NB4 (cell line): Measurements from ENCODE around the gene GAB3.

Experiments
- DNase-seq: peaks from one replicate; pipeline ENCODE4 v3.0.0; 2010; ENCODE audit warnings: low read depth
- H3K4me3 ChIP-seq: one replicate; pipeline ENCODE4 v1.5.1; 2011; ENCODE audit warnings: mild to moderate bottlenecking, low read depth, low read length, moderate library complexity
- CTCF ChIP-seq: IDR thresholded peaks from one replicate; pipeline ENCODE4 v1.5.1; 2012; ENCODE audit warnings: low read depth, low read length
- MAX ChIP-seq: IDR thresholded peaks from 2 replicates; pipeline ENCODE4 v1.6.1; 2011; ENCODE audit warnings: low read depth, low read length
- MYC ChIP-seq: IDR thresholded peaks from 2 replicates; pipeline ENCODE4 v1.6.1; 2011; ENCODE audit warnings: low read depth, low read length
- POLR2A ChIP-seq: IDR thresholded peaks from 2 replicates; pipeline ENCODE4 v1.6.1; 2011; ENCODE audit warnings: mild to moderate bottlenecking; ENCODE audit not compliant: insufficient read length; ENCODE audit errors: extremely low read depth

The GAB3 gene

DNA sequence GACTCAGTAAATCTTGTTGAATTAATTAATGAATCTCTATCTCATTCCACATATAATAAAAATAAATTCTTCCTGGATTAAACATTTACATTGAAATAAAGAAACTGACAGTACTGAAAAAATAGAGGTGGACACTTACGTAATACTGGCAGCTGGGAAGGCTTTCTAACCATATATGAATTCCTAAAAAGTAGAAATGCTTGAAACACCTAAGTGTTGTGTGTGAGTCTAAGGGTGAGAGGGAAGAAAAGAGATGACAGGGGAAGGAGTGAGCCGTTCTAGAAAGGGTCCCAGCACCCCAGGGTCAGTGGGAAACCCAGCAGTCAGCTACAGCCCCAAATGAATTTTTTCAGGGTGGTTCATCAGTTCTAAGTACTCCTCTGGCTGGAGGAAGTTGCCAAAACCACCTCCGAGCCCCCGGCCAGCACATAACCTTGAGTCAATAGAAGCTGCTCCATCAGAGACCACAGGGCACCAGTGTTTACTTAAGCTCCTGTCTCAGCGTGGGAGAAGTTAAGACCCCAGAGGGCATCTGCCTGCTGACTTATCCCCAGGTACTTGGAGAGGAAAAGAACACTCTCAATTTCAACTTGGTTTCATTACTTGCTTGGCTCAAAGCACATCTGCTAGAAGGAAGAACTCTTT, 18.3 kb downstream of the GAB3 start:
- DNase-seq = peak; percentile 82
- TF ChIP-seq MAX (no peak), CTCF (no peak), MYC (no peak), POLR2A (no peak)
- H3K4me3 ChIP-seq = peak overlapping the region; percentile 34

GRCh38 chrX:154731881-154732280, 19.0 kb downstream of the GAB3 start:
- DNase-seq = peak; percentile 37
- no peak overlapping the region for H3K4me3 ChIP-seq
- TF ChIP-seq MAX (no peak), MYC (no peak), POLR2A (no peak)

GRCh38 chrX:154731184-154731583, 19.7 kb downstream of the GAB3 start:
- no peak for TF ChIP-seq MAX
- no peak for TF ChIP-seq MYC
- no peak for TF ChIP-seq POLR2A
- TF ChIP-seq CTCF = no peak
- peak; percentile 55 for DNase-seq
- no peak overlapping the region for H3K4me3 ChIP-seq

- no peak overlapping the region for H3K4me3 ChIP-seq
- DNase-seq = no peak
- no peak for TF ChIP-seq CTCF
- TF ChIP-seq MYC = no peak
- no peak for TF ChIP-seq MAX
- no peak for TF ChIP-seq POLR2A
Measured at GRCh38 chrX:154730253-154730891, 20.5 kb downstream of the GAB3 start.

- DNase-seq = no peak
- TF ChIP-seq CTCF (no peak), POLR2A (no peak)
Measured at GRCh38 chrX:154729439-154729838, 21.4 kb downstream of the GAB3 start.

DNA sequence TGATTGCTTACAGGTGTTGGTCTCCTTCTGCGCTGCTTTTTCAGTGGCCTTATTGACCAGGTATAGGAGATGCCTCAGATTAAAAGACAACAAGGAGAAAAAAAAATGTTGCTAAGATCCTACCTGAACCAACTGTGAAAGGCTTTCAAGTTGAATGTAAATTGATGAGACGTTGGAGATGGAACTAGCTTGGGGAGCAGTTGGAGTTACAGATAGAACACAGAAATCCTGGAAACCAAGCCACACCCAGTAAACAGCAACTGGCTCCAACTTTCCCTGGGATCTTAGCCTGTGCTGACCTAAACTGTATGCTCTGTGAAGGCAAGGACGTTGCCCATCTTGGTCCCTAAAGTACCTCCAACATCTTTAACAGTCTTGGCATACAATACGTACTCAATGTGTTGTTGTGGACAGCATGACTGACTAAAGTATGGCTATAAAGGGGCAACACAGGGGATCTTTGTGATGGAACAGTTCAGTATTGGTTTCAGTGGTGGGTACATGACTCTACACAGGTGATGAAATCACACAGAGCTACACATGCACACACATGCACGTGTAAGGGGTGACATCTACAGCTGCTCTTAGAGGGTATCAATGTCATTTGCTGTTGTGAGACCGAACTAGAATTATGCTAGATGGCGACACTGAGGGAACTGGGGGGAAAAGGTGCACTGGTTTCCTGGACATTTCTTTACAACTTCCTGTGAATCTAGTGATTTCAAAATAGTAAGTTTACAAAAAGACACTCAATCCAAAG, 22.3 kb downstream of the GAB3 start:
- TF ChIP-seq CTCF (no peak), POLR2A (no peak), MYC (no peak), MAX (no peak)
- DNase-seq = peak; percentile 15
- no peak overlapping the region for H3K4me3 ChIP-seq

More at GRCh38 chrX:154729439-154729838, 21.4 kb downstream of the GAB3 start:
- no peak overlapping the region for H3K4me3 ChIP-seq
